ENCODE measurements around the gene RELT. TPM values are rescaled to one million over a fixed set of nuclear protein-coding genes. Genes with fewer than 3 reads are reported as not detected.

The RELT gene, protein sequence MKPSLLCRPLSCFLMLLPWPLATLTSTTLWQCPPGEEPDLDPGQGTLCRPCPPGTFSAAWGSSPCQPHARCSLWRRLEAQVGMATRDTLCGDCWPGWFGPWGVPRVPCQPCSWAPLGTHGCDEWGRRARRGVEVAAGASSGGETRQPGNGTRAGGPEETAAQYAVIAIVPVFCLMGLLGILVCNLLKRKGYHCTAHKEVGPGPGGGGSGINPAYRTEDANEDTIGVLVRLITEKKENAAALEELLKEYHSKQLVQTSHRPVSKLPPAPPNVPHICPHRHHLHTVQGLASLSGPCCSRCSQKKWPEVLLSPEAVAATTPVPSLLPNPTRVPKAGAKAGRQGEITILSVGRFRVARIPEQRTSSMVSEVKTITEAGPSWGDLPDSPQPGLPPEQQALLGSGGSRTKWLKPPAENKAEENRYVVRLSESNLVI
- 1.00 and 1.3 TPM in 2 replicates for total RNA-seq

DNA sequence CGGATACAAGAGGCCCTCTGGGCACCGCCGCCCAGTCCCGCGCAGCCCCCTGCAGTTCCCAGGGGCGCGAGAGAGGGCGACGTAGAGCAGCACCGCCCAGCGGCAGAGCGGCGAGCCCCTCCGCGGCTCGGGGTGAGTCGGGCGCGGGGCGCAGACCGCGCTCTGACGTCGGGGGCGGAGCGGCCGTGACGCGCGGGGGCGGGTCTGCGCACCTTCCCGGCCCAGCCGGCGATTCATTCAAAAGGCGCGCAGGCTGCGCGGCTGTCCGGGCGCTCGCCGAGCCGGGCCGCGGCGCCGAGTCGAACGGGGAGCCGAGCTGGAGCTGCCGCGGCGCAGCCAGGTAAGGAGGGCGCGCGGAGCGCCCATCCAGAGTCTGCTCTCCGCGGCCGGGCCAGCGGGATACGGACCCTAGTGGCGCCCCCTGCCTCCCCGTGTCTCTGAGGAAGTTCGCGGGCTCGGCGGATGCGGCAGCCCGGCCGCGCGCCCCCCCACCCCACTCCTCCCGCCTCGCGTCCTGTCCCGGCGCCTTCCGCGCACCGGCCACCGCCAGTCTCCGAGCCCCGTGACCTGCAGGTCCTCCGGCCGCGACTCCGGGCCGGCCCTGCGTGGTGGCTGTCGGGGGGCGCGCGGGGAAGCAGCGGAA, at the start of gene RELT:
Gene RELT, plus strand, starts transcription at position 240 of the 643 bp plus-strand sequence. CDS start 12,738 bp downstream, outside the sequence.

Other genes starting within 250 kb of the RELT start
- 10.2 and 13.4 TPM in 2 replicates for gene FCHSD2, start 234.1 kb upstream of the RELT start, total RNA-seq
- not detected in 2 replicates for gene P2RY2, start 158.1 kb upstream of the RELT start, total RNA-seq
- gene P2RY6, start 104.1 kb upstream of the RELT start, total RNA-seq: 0.68 TPM in 1 of 2 replicates, not detected in the other
- gene ARHGEF17, start 68.1 kb upstream of the RELT start, total RNA-seq: 17.6 and 25.6 TPM in 2 replicates
- 25.0 and 29.2 TPM in 2 replicates for gene FAM168A, start 221.7 kb downstream of the RELT start, total RNA-seq